Frontal cortex (tissue), 4 donors: ENCODE measurements around the gene LRRC4C. TPM values are rescaled to one million over a fixed set of nuclear protein-coding genes. Genes with fewer than 3 reads are reported as not detected.

ENCODE experiments used
- DNase-seq, 2 donors: peaks; one replicate each; pipeline ENCODE4 v3.0.0; 2012; ENCODE audit warnings: low spot score in 2 of 2
- FAIRE-seq: peaks from 2 replicates; lab custom pipeline; 2012; peaks lifted over from hg19 to GRCh38; lab: Jason Lieb, UNC
- small RNA-seq: library from RNA; depleted of rRNA; stranded (forward); fragments of <200 nt; gene quantifications from one replicate; pipeline ENCODE3, GENCODE V24; 2014
- total RNA-seq: library from RNA; depleted of rRNA; stranded (reverse); fragments of >200 nt; gene quantifications from one replicate; pipeline ENCODE4 v1.2.3, GENCODE V29; 2014
- donor health status: control.
- donor health status: control.
- donor health status: control.

LRRC4C gene
- total RNA-seq, 1 donor from 2014 or later, result 90.5 TPM

DNA sequence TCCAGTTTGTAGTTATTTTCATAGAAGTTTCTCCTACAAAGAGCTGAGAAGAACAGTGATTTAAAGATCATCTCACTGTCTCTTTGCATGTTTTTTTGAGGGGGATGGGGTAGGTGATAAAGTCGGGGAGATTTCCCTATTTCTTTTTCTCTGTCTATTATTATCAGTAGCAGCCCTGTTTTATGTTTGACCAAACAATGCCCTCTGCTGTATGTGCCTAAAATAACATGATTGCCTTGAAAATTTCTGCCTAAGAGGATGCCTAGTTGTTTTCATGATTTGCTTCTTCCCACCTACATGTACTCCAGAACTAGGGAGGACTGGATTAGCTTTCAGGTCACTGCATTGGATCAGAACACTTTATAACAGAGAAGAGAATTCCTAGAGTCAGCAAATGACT is 1330.2 kb downstream of the LRRC4C start:
- DNase-seq (peak in 1 of 2 donors; percentile 4), FAIRE-seq (no peak)

DNA sequence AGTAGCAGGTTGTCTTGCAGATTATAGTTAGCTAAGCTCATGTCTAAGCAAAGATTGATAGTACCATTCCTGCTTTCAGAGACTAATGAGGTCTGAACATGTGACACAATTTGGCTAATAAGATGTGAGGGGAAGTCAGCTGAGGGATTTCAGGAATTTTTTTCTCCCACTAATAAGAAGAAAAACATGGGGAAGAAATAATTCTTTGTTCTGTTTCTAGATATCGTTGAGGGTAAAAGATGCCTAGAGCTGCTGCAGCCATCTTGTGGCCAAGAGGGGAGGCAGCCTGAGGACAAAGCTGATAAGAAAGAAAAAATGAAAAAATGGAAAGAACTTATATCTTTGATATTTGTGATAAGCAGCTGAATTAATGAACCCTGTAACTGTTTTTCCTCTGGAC is 1334.4 kb downstream of the LRRC4C start:
- FAIRE-seq, result no peak
- no peak for DNase-seq

DNA sequence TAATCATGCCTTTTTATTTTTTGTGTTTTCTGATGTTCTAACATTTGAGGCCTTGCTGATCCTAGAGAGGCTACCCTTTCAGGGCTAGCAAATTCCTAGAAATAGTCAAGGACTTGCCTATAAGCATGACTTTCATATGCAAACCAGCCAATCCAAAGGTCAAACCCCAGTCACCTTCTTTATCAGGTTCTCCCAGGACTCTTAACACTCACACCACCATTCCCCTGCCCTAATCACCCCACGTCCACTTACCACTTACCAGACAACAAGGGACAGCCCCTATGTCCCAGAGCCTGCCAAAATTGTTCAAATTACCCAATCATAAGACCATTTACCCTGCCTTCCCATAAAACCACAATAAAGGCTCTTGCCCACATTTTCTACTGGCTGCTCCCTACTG is 1339.8 kb downstream of the LRRC4C start:
- FAIRE-seq (no peak), DNase-seq (no peak)

- no peak for DNase-seq
- FAIRE-seq, result no peak
Observed at GRCh38 chr11:40118780-40119179, 1340.7 kb downstream of the LRRC4C start.

GRCh38 chr11:40118026-40118425 is 1341.4 kb downstream of the LRRC4C start:
- FAIRE-seq (peak; percentile 100), DNase-seq (no peak)

GRCh38 chr11:40104941-40105550 is 1354.4 kb downstream of the LRRC4C start:
- DNase-seq (no peak), FAIRE-seq (no peak)

GRCh38 chr11:40100781-40101180 is 1358.7 kb downstream of the LRRC4C start:
- DNase-seq (no peak), FAIRE-seq (no peak)

GRCh38 chr11:40100162-40100553 is 1359.3 kb downstream of the LRRC4C start:
- DNase-seq (no peak), FAIRE-seq (no peak)

- no peak for DNase-seq
- FAIRE-seq, result no peak
Observed at GRCh38 chr11:40099426-40100161, 1359.9 kb downstream of the LRRC4C start.

GRCh38 chr11:40095446-40095845 is 1364.0 kb downstream of the LRRC4C start:
- DNase-seq (no peak), FAIRE-seq (no peak)

GRCh38 chr11:40094954-40095353 is 1364.5 kb downstream of the LRRC4C start:
- no peak for DNase-seq
- FAIRE-seq, result no peak

DNA sequence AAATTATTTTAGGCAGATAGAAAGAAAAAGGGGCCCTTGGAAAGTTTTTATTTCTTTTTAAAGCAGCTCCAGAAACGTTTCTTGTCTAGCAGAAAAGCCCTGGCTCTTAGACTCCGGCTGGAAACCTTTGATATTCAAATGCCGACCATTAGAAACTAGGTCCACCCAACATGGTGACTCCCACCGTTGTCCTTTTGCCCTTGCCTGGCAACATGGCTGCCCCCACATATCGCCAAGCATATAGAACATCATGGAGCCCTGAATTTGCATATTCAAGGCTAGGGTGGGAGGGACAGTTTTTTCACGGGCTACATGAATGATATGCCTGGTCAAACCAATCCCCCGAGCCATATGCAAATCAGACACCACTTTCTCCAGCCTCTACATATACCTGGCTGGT is 1379.0 kb downstream of the LRRC4C start:
- DNase-seq (no peak), FAIRE-seq (no peak)

Small RNA genes lying within 50 kb of the gene (small RNA-seq; reads per million reads assigned to genes)
- gene RF00019, result not detected
- not detected for gene RNU6-365P
